ENCODE measurements around the gene STIM2. TPM values are rescaled to one million over a fixed set of nuclear protein-coding genes. Genes with fewer than 3 reads are reported as not detected.

Gene STIM2
- total RNA-seq, 1 donor from 2014 or later, result 25.8 TPM

DNA sequence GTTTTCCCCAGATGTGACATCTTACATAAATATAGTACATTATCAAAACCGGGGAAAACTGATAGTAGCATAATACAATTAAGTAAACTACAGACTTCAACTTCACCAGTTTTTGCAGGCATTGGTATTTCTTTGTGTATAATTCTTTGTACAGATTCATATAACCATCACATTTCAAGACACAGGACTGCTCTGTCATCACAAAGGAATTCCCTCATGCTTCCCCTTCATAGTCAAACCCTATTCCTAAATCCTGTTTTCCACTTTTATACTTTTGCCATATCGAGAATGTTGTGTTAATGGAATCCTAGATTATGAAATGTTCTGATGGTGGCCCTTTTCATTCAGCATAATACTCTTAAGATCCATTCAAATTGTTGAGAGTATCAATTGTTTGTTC, 36.0 kb downstream of the STIM2 start:
- Mint-ChIP-seq H3K4me1 (no peaks in the 10 kb centered on the region), H3K27ac (no peak overlapping the region), H3K4me3 (no peak overlapping the region), H3K9me3 (peaks cover 11% of the 10 kb centered on the region), H3K36me3 (peaks cover 8% of the 10 kb centered on the region), H3K27me3 (ENCODE audit: insufficient read depth, low read depth) (no peaks in the 10 kb centered on the region)
- Histone ChIP-seq H3K27me3 (no peaks in the 10 kb centered on the region), H3F3A (ENCODE audit: low read depth) (no peaks in the 10 kb centered on the region), H3K27ac (no peak overlapping the region), H4K20me1 (ENCODE audit: low read depth) (peaks cover 11% of the 10 kb centered on the region), H3K79me2 (ENCODE audit: low read depth) (peaks cover 52% of the 10 kb centered on the region), H2AFZ (replicated peaks) (no peak overlapping the region), H3K9ac (no peak overlapping the region), H3K4me2 (no peak overlapping the region), H3K4me1 (peaks cover 10% of the 10 kb centered on the region), H3K36me3 (no peaks in the 10 kb centered on the region), H3K9me3 (ENCODE audit: low read depth) (no peaks in the 10 kb centered on the region), H3K4me3 (no peak overlapping the region)
- no peak for TF ChIP-seq EZH2phosphoT487 (IDR thresholded peaks at IDR 0.05)
- TF ChIP-seq CTCF (IDR thresholded peaks at IDR 0.05), result no peak
- TF ChIP-seq EZH2 (IDR thresholded peaks at IDR 0.05), result no peak
- DNase-seq (ENCODE audit: low spot score), result no peak

DNA sequence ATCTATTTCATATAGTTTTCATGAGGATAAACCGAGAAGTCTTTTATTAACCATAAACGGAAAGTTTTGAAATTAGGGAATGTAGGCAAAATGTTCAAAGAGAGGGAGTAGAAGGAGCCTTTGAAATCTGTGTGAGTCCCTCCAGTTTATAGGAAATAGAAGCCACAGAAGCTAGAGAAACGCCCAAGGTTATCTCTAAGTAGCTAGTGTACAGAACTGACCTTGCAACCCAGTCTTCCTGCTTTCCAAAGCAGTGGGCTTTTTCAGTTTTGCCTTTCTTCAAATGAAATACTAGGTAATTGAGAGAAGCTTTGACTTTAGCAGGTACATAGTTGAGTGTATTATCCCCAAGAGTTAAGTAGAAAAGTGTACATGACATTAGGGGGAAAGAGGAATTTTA, 39.4 kb downstream of the STIM2 start:
- Histone ChIP-seq H3K27ac (no peak overlapping the region), H3K9ac (no peak overlapping the region), H4K20me1 (ENCODE audit: low read depth) (peaks cover 11% of the 10 kb centered on the region), H3K27me3 (no peaks in the 10 kb centered on the region), H3K4me2 (no peak overlapping the region), H2AFZ (replicated peaks) (no peak overlapping the region), H3K4me1 (peaks cover 10% of the 10 kb centered on the region), H3K36me3 (no peaks in the 10 kb centered on the region), H3K79me2 (ENCODE audit: low read depth) (peaks cover 66% of the 10 kb centered on the region), H3K9me3 (ENCODE audit: low read depth) (no peaks in the 10 kb centered on the region), H3F3A (ENCODE audit: low read depth) (no peaks in the 10 kb centered on the region), H3K4me3 (no peak overlapping the region)
- DNase-seq (ENCODE audit: low spot score), result no peak
- H3K27me3 Mint-ChIP-seq (ENCODE audit: insufficient read depth, low read depth), result no peaks in the 10 kb centered on the region
- H3K4me1 Mint-ChIP-seq, result peaks cover 9% of the 10 kb centered on the region
- H3K36me3 Mint-ChIP-seq, result peaks cover 8% of the 10 kb centered on the region
- no peak overlapping the region for H3K27ac Mint-ChIP-seq
- H3K4me3 Mint-ChIP-seq, result no peak overlapping the region
- peaks cover 5% of the 10 kb centered on the region for H3K9me3 Mint-ChIP-seq
- no peak for TF ChIP-seq EZH2 (IDR thresholded peaks at IDR 0.05)
- no peak for TF ChIP-seq CTCF (IDR thresholded peaks at IDR 0.05)
- no peak for TF ChIP-seq EZH2phosphoT487 (IDR thresholded peaks at IDR 0.05)

DNA sequence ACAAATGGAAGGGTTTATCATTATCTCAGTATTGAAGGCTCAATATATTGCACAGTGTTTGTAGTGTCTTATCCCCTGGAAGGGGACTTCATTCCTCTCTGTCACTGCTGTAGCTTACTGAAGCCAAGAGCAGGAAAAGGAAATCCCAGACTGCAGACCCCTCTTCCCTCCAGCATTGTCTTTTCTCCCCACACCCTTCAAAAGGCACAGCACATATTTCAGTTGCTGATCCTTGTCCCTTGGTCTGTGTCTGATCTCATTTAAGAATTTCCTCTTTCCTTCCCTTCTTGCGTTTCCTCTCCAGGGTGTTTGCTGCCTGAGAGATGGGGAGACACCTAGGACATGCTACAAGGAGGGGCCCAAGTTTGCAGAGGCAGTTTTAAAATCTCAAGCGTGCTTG, 40.1 kb downstream of the STIM2 start:
- Histone ChIP-seq H4K20me1 (ENCODE audit: low read depth) (peaks cover 8% of the 10 kb centered on the region), H3F3A (ENCODE audit: low read depth) (no peaks in the 10 kb centered on the region), H3K4me3 (no peak overlapping the region), H3K27ac (no peak overlapping the region), H3K79me2 (ENCODE audit: low read depth) (peaks cover 66% of the 10 kb centered on the region), H3K4me2 (no peak overlapping the region), H3K9ac (no peak overlapping the region), H3K27me3 (no peaks in the 10 kb centered on the region), H2AFZ (replicated peaks) (no peak overlapping the region), H3K36me3 (no peaks in the 10 kb centered on the region), H3K9me3 (ENCODE audit: low read depth) (no peaks in the 10 kb centered on the region), H3K4me1 (peaks cover 10% of the 10 kb centered on the region)
- no peak overlapping the region for H3K4me3 Mint-ChIP-seq
- TF ChIP-seq EZH2 (IDR thresholded peaks at IDR 0.05) (no peak), CTCF (IDR thresholded peaks at IDR 0.05) (no peak), EZH2phosphoT487 (IDR thresholded peaks at IDR 0.05) (no peak)
- no peaks in the 10 kb centered on the region for H3K27me3 Mint-ChIP-seq (ENCODE audit: insufficient read depth, low read depth)
- peaks cover 10% of the 10 kb centered on the region for H3K4me1 Mint-ChIP-seq
- peaks cover 8% of the 10 kb centered on the region for H3K36me3 Mint-ChIP-seq
- no peak overlapping the region for H3K27ac Mint-ChIP-seq
- H3K9me3 Mint-ChIP-seq, result peaks cover 5% of the 10 kb centered on the region
- no peak for DNase-seq (ENCODE audit: low spot score)

Data from neural progenitor cell (in vitro differentiated cells).